ENCODE measurements around the gene INPP5B.

DNA sequence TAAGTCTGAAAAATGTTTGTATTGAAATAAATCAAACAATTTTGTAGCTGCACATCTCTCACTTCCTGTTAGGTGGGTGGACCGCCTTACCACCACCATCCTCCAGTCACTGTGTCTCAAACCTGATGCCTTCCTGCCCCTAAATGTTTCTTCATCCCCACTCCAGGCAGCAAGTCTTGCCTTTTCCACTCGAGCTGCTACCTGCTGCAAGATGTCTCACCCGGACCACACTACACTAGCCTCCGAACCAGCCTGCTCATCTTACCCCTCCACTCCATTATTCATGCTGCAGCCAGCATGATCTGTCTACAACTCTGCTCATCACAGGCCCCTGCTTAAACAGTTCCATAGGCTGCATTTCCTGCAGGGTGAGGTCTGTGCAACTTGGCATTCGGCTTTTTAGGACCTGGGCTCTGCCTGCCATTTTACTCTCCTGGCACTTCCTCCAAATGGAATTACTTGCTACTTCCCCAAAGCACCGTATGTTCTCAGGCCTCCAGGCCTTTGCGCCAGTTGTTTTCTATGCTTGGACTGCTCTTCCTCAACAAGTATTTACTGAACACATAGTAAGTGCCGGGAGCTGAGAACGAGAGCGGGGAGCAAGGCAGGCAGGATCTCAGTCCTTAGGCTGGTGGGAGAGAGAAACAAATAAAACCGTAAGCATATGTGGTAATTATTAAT lies 48.2 kb upstream of the INPP5B start:
- TF ChIP-seq, protein P1, sequence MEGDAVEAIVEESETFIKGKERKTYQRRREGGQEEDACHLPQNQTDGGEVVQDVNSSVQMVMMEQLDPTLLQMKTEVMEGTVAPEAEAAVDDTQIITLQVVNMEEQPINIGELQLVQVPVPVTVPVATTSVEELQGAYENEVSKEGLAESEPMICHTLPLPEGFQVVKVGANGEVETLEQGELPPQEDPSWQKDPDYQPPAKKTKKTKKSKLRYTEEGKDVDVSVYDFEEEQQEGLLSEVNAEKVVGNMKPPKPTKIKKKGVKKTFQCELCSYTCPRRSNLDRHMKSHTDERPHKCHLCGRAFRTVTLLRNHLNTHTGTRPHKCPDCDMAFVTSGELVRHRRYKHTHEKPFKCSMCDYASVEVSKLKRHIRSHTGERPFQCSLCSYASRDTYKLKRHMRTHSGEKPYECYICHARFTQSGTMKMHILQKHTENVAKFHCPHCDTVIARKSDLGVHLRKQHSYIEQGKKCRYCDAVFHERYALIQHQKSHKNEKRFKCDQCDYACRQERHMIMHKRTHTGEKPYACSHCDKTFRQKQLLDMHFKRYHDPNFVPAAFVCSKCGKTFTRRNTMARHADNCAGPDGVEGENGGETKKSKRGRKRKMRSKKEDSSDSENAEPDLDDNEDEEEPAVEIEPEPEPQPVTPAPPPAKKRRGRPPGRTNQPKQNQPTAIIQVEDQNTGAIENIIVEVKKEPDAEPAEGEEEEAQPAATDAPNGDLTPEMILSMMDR (IDR thresholded peaks at IDR 0.05): no peak
- TF ChIP-seq POLR2A (IDR thresholded peaks at IDR 0.05): no peak

All from heart left ventricle (tissue), 13 donors.